H4 (cell line): ENCODE measurements around the gene RIPK1. TPM values are rescaled to one million over a fixed set of nuclear protein-coding genes. Genes with fewer than 3 reads are reported as not detected.

Experiments
- DNase-seq: peaks from one replicate; pipeline ENCODE4 v3.0.0-alpha.2; 2015; ENCODE audit warnings: low spot score
- total RNA-seq: library from RNA; depleted of rRNA; stranded (reverse); fragments of >200 nt; shearing (Covaris generic); gene quantifications from 2 replicates; pipeline ENCODE4 v1.2.3, GENCODE V29; 2014

RIPK1 gene
- total RNA-seq, 1 experiment from 2014 or later, result 14.2 TPM

DNA sequence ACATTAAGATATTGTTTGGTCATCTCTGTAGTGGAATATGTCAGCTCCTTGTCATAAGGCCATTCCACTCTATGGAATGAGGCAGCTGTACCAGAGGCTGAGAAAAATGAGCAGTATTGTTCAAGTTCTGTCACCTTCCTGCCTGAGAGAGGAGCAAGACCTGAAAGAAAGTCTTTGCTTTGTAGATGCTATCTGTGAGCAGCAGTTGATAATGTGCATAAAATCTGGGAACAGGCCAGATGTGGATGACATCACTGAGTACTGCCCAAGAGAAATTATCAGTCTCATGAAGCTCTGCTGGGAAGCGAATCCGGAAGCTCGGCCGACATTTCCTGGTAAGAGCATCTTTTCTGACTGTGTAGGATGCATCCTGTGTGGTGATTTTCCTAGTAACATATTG lies 16.8 kb downstream of the RIPK1 start:
- no peak for DNase-seq

DNA sequence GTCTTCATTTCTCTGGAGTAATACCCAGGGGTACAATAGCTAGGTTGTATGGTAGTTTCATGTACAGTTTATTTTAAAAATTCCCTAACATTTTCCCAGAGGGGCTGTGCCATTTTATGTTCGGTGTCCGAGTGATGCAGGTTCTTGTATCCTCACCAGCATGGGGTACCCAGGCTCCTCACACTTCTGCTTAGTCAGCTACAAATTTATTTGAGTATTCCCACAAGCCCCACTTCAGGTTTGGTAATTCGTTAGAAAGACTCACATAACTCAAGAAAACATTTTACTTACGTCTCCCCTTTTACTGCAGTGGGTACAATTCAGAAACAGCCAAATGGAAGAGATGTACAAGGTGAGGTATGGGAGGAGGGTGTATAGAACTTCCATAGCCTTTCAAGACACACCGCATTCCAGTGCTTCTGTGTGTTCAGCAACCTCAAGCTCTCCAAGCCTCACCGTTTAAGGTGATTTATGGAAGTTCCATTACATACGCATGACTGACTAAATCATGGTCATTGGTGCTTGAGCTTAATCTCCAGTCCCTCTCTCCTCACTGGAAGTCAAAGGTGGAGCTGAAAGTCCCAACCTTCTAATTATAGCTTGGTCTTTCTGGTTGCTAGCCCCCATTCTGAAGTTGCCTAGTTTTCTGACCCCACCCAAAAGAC lies 18.1 kb downstream of the RIPK1 start:
- DNase-seq, result no peak

DNA sequence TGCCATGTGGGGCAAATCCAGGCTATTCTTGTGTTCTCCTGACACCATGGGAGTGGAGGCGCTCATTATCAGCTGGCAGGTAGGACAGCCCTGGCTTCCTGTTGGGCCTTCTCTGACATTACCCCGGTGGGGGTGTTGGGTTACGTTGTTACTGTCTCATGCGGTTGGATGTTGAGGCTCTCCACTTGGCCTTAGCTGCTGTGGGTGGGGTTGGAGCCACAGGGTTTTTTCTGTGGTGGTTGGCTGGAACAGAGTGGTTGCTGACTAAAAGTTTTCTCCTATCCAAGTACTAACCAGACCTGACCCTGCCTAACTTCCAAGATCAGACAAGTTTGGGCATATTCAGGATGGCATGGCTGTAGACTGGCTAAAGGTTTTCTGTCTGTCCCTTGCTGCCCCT lies 20.2 kb downstream of the RIPK1 start:
- DNase-seq, result no peak

DNA sequence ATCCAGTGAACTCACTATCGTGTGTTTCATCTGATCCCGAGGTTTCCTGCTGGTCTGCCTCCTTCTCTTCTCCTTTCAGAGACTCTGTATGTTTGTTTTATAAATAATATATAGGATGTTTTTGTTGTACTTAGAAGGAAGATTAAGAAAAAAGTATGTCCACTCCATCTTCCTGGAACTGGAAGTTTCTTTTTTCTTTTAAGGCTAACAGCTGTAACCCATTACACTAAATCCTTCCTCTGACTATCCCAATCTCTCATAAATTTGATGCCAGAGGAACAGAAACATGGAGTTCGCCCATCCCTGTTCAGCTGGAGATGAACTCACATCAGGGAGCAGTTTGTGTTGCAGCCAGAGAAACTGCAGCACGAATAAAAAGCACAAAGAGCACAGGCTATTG lies 20.7 kb downstream of the RIPK1 start:
- DNase-seq, result no peak

DNA sequence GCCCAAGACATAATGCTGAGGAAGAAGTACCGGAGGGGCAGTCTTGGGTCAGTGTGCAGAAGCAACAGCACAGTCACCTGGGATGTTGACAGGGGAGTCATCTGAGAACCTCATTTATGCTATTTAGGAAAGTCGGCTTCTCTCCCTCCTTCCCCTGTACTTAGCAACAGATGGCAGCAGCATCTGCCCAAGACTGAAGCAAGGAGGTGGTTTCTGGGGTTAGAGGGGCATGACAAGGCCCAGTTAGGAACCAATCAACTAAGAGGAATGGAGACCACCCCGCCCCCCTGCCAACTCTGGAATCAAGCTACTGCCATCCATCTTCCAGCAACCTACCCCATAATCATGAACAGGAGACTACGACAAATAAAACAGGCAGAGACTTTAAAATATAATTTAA lies 21.7 kb downstream of the RIPK1 start:
- DNase-seq, result no peak

DNA sequence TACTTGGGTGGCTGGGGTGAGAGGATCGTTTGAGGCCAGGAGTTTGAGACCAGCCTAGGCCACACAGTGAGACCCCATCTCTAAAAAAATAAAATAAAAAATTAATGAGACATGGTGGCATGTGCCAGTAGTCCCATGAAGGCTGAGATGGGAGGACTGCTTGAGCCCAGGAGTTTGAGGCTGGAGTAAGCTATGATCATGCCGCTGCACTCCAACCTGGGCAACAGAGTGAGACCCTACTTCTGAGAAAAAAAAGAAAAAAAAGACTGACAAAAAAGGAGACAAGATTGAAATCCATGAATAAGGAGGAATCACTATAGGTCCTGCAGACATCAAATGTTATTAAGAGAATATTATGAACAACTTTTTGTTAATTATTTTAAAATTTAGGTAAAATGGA lies 26.5 kb downstream of the RIPK1 start:
- no peak for DNase-seq

DNA sequence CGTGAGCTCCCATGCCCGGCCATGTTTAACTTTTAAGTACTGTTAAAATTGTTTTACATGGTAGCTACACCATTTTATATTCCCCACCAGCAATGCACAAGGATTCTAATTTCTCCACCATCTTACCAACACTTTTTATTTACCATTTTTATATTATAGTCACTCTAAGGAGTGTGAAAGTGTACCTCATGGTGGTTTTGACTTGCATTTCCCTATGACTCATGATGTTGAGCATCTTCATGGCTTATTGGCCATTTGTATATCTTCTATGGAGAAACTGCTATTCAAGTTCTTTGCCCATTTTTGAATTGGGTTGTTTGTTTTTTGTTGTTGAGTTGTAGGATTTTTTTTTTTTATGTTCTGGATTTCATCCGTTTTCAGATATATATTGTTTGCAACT lies 34.6 kb downstream of the RIPK1 start:
- DNase-seq, result no peak

DNA sequence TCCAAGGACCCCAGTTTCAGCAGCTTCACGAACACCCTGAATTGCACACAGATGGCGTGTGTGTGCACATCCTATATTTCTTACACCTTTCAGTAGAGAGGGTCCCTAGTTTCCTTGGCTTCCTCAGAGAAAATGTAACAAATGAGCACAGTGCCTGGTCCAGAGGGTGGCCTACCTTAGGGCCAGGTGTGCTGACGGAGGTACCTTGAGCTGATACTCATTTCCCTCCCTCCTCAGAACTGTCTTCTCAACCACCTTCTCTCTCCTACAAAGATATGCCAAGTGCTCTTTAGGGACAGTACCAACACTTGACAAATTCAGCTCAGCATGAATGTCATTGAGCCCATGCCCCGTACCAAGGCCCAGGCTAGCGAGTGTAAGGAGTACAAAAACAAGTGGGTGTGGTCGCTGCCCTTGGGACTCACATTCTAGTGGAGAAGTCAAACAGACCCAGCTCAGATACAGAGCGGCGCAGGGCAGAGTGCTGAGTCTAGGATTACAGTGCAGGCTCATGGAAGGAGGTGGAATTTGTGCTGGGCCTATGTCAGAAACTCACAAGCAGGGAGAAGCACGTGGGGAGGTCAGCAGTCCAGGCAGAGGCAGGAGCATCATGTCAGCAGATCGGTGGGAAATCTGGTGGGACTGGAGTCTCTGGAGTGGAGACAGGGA lies 40.6 kb downstream of the RIPK1 start:
- no peak for DNase-seq

DNA sequence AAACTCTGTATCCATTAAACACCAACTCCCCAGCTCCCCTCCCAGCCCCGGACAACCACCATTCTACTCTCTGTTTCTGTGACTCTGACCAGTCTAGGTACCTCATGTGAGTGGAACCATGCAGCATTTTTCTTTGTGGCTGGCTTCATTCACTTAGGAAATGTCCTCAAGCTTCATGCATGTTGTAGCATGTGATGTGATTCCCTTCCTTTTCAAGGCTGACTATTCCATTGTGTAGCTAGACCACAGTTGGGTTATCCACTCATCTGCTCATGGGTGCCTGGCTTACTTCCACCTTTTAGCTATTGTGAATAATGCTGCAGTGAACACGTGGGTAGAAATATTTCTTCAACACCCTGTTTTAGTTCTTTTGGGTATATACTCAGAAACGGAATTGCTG lies 41.5 kb downstream of the RIPK1 start:
- no peak for DNase-seq

DNA sequence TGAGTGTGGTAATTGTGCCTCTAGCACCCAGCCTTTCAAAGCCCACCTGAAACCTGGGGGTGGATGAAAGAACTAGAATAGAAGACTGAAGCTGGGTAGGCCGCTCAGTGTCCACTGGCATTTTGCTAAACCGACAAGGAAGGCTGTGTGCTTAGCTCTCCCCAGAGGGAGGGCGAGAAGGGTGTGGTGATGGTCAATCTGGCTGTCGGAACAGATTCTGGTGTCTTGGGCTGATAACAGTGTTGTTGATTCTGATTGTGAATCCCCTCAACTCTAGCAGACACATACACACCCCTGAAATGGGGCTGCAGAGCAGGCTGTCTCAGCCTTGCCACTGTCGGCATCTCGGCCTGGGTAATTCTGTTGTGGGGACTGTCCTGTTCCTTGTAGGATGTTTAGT lies 46.1 kb downstream of the RIPK1 start:
- no peak for DNase-seq

DNA sequence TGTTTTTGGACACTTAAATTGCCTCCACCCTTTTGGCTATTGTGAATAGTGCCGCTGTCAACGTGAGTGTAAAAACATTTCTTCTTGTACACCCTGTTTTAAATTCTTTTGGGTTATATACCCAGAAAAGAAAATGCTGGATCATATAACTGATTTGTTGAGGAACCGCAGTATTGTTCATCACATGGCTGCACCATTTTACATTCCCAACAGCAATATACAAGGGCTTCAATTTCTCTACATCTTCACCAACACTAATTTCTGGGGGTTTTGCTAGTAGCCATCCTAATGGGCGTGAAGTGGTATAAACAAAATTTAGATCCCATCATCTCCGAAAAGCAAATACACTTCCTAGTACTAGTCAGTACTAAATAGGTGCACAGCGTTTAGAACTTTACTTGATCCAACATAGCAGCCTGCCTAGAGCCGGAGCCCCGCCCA lies 49.6 kb downstream of the RIPK1 start:
- DNase-seq, result no peak

DNA sequence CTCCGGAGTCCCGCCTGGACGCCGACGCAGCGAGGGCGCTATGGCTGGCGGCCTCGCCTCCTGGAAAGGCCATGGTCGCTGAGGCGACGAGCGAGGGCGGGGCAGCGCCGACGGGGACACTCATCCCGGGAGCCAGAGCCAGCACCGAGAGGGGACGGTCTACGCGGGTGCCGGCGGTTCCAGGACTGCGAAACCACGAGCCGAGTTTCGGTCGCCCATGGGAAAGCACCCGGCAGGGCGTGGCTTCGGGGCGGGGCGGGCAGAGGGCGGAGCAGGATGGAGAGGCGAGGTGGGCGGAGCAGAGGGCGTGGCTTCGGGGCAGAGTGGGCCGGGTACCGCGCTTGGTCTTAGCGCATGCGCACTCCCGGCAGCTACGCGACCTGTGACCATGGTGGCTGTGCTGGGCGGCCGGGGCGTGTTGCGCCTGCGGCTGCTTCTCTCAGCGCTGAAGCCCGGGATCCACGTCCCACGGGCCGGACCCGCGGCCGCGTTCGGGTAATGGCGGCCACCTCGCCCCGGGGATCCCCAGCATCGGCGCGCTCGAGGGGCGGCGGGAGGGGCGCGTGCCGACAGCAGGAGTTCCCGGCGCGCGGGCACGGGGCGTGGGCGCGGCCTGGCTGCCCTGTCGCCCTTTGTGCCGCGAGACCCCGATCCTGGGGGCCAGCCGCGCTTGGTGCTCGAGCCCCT lies 50.2 kb downstream of the RIPK1 start, which contains the start of gene BPHL:
BPHL (plus strand) TSS at position 359 of the 687 bp plus-strand sequence; CDS start at position 389, 30 bp downstream.
- DNase-seq, result peak; percentile 86

DNA sequence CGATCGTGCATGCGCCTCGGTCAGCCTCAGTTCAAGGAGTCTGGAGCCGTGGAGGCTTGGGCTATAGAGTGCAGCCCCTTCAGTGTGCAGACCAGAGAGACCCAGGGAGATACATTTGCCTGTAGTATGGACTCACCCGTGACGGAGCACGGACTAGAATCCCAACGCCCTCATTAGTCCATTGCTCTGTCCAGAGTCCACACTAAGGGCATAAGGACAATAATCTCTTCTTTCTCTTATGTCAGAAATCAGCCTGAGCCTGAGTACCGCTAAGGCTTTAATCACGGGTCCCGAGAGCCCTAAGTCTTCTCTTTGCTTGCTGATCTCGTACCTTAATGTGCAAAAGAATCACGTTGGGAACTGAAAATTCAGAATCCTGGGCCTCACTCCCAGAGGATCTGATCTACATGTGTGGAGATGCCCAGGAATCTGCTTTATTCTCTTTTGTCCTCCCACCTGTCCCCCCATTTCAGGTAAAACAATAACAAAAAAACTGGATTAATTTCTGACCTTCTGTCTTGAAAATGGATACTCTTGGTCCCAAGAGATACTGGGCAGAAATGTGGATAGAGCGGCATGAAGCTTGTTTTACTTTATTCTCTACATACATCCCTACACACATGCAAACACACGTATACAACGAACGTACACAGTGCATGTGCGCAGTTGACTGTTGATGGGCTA lies 50.9 kb downstream of the RIPK1 start:
- no peak for DNase-seq

DNA sequence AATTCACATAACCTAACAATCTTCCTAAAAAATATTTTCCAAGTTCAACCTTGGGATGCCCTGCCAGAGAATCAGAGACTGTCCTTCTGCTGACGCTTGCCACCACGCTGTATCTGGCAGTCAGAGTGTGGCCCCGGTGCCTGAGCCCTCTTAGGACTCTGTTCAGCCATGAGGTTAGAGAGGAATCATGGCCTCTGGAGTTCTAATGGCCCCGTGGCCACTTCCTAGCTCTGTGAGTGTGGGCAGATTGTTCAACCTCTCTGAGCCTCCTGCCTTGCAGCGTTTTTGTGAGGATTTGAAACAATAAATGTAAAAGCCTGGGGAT lies 52.4 kb downstream of the RIPK1 start:
- no peak for DNase-seq

DNA sequence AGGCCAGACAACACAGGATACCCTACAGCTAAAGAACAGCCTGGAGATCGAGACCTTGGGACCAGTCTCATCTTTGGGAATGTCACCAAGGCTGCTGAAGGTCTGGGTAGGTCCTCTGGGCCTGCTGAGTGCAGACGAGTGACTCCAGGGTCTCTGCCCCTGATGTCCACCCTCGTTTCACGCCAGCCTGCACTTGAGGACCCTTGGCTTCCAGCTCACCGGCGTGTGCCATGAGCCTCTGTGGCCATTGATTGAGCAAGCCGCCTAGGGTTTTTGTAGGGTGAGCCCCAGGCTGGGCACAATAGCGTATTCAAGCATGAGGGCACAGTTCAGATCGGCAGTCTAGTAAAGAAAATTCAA lies 54.5 kb downstream of the RIPK1 start:
- DNase-seq, result no peak

DNA sequence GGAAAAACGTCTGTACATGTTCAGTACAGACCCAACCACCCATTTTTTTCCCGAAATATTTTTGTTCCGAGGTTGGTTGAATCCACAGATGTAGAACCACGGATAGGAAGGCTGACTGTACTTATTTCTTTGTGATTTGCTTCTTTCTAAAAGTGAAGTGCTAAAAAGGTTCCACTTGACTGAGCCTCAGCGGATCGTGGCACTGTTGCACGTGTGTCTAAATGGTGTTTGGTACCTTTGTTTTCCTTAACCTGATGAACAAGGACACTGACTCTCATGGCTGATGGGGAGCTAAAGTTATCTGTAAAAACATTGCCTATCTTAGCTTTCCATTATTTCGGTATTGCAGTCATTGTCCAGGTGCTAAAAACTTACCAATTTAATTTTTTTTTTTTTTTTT lies 56.4 kb downstream of the RIPK1 start:
- no peak for DNase-seq

DNA sequence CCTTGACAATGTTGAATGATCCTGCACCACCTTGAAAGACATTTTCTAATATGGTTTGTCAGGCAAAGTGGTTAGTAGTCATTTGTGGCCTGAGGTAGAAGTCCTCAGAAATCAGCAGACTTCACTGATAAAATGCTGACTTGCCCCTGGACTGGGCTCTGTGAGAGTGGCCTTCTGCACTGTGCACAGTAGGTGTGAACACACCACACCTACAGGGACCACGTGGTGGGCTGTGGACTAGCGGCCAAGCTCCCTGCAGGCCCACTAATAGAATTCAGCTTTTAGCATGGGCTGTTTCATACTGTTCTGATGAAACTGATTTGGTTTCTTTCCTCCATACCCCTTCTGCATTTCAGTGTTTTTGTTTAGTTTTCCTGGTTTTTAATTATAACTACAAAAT lies 57.5 kb downstream of the RIPK1 start:
- DNase-seq, result no peak

DNA sequence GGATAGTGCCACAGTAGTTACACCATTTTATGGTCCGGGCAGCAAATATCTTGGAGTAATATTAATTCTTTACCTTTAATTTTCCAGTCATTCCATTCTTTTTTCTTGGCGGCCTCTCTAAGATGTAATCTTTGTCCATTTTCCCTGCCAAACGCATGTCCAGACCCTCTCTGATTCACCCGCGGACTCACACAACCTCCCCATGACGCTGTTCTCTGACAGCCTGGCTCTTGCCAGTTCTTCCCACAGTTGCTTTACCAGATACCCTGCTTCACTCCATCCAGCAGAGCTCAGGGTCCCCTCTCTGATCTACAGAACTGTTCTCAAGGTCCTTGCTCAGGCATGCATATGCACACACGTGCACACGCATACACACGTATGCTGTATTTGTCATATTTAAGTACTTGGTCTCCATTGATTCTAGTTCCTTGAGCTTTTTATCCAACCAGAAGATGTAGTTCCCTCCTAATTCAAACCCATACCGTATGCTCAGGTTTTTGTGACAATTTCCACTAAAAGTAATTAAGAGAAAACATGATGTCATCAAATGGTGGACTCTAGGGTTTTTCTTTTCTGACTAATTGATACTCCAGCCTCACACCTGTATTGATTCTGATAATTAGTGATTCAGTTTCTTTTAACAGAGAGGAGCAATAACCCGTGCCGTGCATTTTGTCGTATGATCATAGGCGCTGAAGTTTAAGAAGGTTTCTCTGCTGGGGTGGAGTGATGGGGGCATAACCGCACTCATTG lies 60.2 kb downstream of the RIPK1 start:
- no peak for DNase-seq

DNA sequence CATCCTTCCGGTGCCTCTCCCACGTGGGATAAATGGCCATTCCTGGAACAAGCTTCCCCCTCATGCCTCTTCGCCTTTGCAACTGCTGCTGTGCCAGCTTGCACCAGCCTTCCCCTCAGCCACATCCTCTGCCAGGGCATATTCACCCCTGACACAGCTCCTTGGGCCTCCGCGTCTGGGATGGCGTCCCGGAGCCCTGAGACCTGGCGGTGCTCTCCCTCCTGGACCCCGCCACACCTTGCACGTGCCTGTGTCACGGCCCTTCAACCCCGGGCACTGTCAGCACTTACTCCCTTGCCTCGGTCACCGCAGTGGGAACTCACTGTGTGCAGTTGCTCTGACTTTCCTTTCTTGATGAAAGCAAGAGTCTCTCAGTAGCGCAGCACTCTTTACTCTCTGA lies 63.4 kb downstream of the RIPK1 start:
- no peak for DNase-seq

DNA sequence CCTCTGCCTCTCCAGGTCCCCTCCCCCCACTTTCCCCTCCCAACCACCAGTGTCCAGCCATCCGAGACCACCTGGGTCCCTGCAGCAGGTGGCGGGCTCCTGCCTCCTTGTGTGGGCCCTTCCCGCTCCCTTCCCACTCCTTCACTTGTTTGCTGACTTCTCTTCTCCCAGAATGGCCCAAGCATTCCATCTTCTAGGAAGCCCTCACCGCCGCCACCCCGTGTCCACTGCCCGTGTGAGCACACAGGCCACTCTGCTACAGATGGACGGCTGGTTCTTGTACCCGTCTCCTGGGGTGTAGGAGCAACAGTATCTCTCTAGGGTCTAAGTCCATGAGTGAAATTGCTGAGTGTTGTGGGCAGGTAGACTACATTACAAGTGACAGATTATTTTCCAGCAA lies 65.2 kb downstream of the RIPK1 start:
- DNase-seq, result no peak

DNA sequence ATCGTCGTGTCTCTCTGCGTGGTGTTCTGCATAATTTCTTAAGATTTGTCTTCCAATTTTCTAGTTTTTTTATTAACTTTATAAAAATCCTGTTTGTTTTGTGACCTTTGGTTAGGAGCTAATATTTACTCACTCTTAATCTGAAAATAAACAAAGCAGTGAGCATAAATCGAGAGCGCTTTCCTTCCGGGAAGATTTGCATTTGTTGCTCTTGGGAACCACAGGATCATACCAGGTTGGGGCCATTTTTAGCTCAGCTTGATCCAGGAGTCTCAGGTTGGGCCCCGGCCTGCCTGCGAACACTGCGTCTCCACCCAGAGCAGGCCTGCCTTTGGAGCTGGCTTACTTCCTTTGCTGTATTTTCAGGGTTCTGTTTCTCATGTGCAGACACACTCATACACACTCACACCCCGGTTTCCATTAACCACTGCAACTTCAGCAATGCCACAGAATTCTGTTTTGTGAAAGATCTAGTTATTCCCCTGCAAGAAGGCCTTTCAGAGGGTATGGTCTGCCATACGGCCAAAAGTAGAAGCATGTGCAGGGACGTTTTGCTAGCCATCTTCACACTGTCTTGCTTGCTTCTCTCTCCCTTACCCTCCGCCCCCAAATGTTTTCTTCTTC lies 67.5 kb downstream of the RIPK1 start:
- DNase-seq, result no peak
